ENCODE measurements around the gene ASF1A. TPM values are rescaled to one million over a fixed set of nuclear protein-coding genes. Genes with fewer than 3 reads are reported as not detected.
"Not testable (repeated sequence)": the region's sequence is repeated elsewhere in the genome, so short reads cannot be mapped to it uniquely, and the experiment has no call there.

ASF1A gene
- total and polyA plus RNA-seq, 8 donors = 4.5 to 13.9 (median 8.4) TPM

GRCh38 chr6:118867181-118867580, 26.8 kb upstream of the ASF1A start:
- WGBS, 2 donors = 97 to 99% methylated on average over 4 of the region's 4 CpGs
- Histone ChIP-seq H3K27ac (no peak overlapping the region), H3K9me3 (no peaks in the 10 kb centered on the region), H3K27me3 (no peaks in the 10 kb centered on the region), H3K36me3 (no peaks in the 10 kb centered on the region), H3K4me1 (no peaks in the 10 kb centered on the region), H3K4me3 (no peak overlapping the region)
- intact Hi-C loops (cut with DNase I) = no loop called here
- DNase-seq (no peak), ATAC-seq (no peak), FAIRE-seq (no peak)
- no peak for TF ChIP-seq CTCF (IDR thresholded peaks at IDR 0.05)

DNA sequence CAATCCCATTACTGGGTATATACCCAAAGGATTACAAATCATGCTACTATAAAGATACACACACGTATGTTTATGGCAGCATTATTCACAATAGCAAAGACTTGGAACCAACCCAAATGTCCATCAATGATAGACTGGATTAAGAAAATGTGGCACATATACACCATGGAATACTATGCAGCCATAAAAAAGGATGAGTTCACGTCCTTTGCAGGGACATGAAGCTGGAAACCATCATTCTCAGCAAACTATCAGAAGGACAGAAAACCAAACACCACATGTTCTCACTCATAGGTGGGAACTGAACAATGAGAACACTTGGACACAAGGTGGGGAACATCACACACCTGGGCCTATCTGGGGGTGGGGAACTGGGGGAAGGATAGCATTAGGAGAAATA, 25.1 kb upstream of the ASF1A start:
- H3K36me3 ChIP-seq; H3K4me3 ChIP-seq; intact Hi-C loops (cut with DNase I); H3K4me1 ChIP-seq; ATAC-seq; H3K27ac ChIP-seq; H3K27me3 ChIP-seq; DNase-seq; FAIRE-seq; H3K9me3 ChIP-seq: not testable (repeated sequence)
- 93 to 94% methylated on average over 2 of the region's 2 CpGs for WGBS, 2 donors

DNA sequence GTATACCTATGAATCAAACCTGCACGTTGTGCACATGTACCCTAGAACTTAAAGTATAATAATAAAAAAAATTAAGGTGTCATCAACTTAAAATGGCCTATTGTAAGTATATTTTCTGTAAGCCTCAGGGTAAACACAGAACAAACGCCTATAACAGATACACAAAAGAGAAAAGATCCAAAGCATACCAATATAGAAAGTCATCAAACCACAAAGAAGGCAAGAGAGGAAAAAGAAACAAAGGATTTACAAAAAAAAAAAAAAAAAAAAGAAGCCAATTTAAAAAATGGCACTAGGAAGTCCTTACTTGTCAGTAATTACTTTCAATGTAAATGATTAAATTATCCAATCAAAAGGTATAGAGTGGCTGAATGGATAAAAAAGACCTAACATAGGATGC, 24.6 kb upstream of the ASF1A start:
- FAIRE-seq (no peak), ATAC-seq (no peak), DNase-seq (no peak)
- no peaks in the 10 kb centered on the region for H3K36me3 ChIP-seq
- TF ChIP-seq CTCF (IDR thresholded peaks at IDR 0.05) = no peak
- H3K9me3 ChIP-seq = no peaks in the 10 kb centered on the region
- no peak overlapping the region for H3K27ac ChIP-seq
- no peaks in the 10 kb centered on the region for H3K27me3 ChIP-seq
- intact Hi-C loops (cut with DNase I) = no loop called here
- no peak overlapping the region for H3K4me3 ChIP-seq
- no peaks in the 10 kb centered on the region for H3K4me1 ChIP-seq
- WGBS, 2 donors = 94 to 99% methylated on average over 2 of the region's 2 CpGs

- intact Hi-C loops (cut with DNase I) = no loop called here
- no peaks in the 10 kb centered on the region for H3K9me3 ChIP-seq
- no peaks in the 10 kb centered on the region for H3K36me3 ChIP-seq
- no peaks in the 10 kb centered on the region for H3K4me1 ChIP-seq
- ATAC-seq = no peak
- FAIRE-seq = peak; percentile 59
- no peak overlapping the region for H3K4me3 ChIP-seq
- no peak for TF ChIP-seq CTCF (IDR thresholded peaks at IDR 0.05)
- H3K27me3 ChIP-seq = no peaks in the 10 kb centered on the region
- WGBS, 2 donors = 95% methylated on average over 2 of the region's 2 CpGs
- no peak overlapping the region for H3K27ac ChIP-seq
- DNase-seq = no peak
Measured at GRCh38 chr6:118869894-118870589, 23.9 kb upstream of the ASF1A start.

GRCh38 chr6:118871331-118871730, 22.6 kb upstream of the ASF1A start:
- ATAC-seq (no peak), FAIRE-seq (no peak), DNase-seq (no peak)
- H3K9me3 ChIP-seq = no peaks in the 10 kb centered on the region
- 86 to 92% methylated on average over 5 of the region's 5 CpGs for WGBS, 2 donors
- no peak for TF ChIP-seq CTCF (IDR thresholded peaks at IDR 0.05)
- no peaks in the 10 kb centered on the region for H3K27me3 ChIP-seq
- no peak overlapping the region for H3K27ac ChIP-seq
- H3K36me3 ChIP-seq = no peaks in the 10 kb centered on the region
- intact Hi-C loops (cut with DNase I) = no loop called here
- H3K4me1 ChIP-seq = no peaks in the 10 kb centered on the region
- no peak overlapping the region for H3K4me3 ChIP-seq
